ENCODE data around the gene PLA2G4C. TPM values are rescaled to one million over a fixed set of nuclear protein-coding genes. Genes with fewer than 3 reads are reported as not detected.

Gene PLA2G4C
- total and polyA plus RNA-seq, 2 of the 8 experiments (the other 6 are each of a cell fraction or from before 2014, with no cell fraction given) = 14.9 to 20.5 TPM

- no peak overlapping the region for H3K4ac ChIP-seq (replicated peaks; ENCODE audit: insufficient read length, low read depth, low read length)
- no peak overlapping the region for H2BK12ac ChIP-seq (ENCODE audit: low read depth, low read length)
- no peak overlapping the region for H2BK15ac ChIP-seq (ENCODE audit: low read length)
- H3K23ac ChIP-seq (ENCODE audit: insufficient read length) = no peak overlapping the region
- H2BK5ac ChIP-seq (ENCODE audit: low read depth, low read length) = no peak overlapping the region
- DNase-seq (ENCODE audit: low read depth in 1 of 2, low spot score in 2 of 2) (no peak), FAIRE-seq (no peak)
- no peak overlapping the region for H2AK5ac ChIP-seq (ENCODE audit: low read depth, low read length)
- no peaks in the 10 kb centered on the region for H3K27me3 ChIP-seq (replicated peaks in 1 of 4; ENCODE audit: control insufficient read depth in 3 of 4, extremely low read depth in 1 of 4, insufficient read depth in 3 of 4, low read length in 3 of 4)
- H4K8ac ChIP-seq (ENCODE audit: extremely low read depth, insufficient read depth, low read length) = no peak overlapping the region
- no peak overlapping the region; a peak in 1 of 7 replicates for H3K9ac ChIP-seq (replicated peaks in 1 of 4; ENCODE audit: extremely low read depth in 1 of 4, low read depth in 3 of 4, low read length in 3 of 4)
- no peak overlapping the region for H4K91ac ChIP-seq (replicated peaks; ENCODE audit: insufficient read length, low read length)
- no peaks in the 10 kb centered on the region for H4K20me1 ChIP-seq (replicated peaks in 1 of 2; ENCODE audit: control insufficient read depth in 1 of 2, insufficient read depth in 2 of 2, low read length in 2 of 2)
- no peak overlapping the region for H2AFZ ChIP-seq (ENCODE audit: low read length)
- H3K4me1 ChIP-seq (replicated peaks in 1 of 4; ENCODE audit: control insufficient read depth in 3 of 4, insufficient read depth in 4 of 4, low read length in 3 of 4) = no peaks in the 10 kb centered on the region
- no peak overlapping the region for H3K14ac ChIP-seq (ENCODE audit: insufficient read length)
- ChIA-PET CTCF (ENCODE audit: partially characterized antibody) (interaction anchor here (0.8 to 1.7 kb wide), 4 partner anchors 20 to 105 kb away, joined by 3 to 4 read pairs (median 4); no protein-coding TSS in a partner anchor), POLR2A (ENCODE audit: partially characterized antibody) (no interaction called here)
- H3K23me2 ChIP-seq (ENCODE audit: low read depth, low read length) = peaks cover 2% of the 10 kb centered on the region; the same call in 1 of the 2 replicates
- no peak overlapping the region for H3K27ac ChIP-seq (ENCODE audit: low read depth, low read length)
- H3K4me2 ChIP-seq (ENCODE audit: insufficient read depth in 1 of 2, low read depth in 2 of 2, low read length in 2 of 2) = no peak overlapping the region
- no peaks in the 10 kb centered on the region for H3K9me3 ChIP-seq (ENCODE audit: insufficient read depth in 2 of 2, low read depth in 1 of 2, low read length in 1 of 2)
- no peak overlapping the region for H3K18ac ChIP-seq (ENCODE audit: extremely low read depth, low read length)
- 88% methylated on average over 3 of the region's 3 CpGs; no CpG with 5 or more reads in 1 of the 2 experiments for WGBS, 2 experiments (ENCODE audit: extremely low coverage in 1 of 2, insufficient coverage in 1 of 2, insufficient read length in 1 of 2, insufficient replicate concordance in 2 of 2, low coverage in 1 of 2, low lambda C conversion rate in 2 of 2, missing lambda C conversion rate in 1 of 2)
- no peak overlapping the region for H2BK120ac ChIP-seq (replicated peaks; ENCODE audit: low read depth, low read length)
- no peak overlapping the region for H3K4me3 ChIP-seq (ENCODE audit: extremely low read depth in 1 of 4, insufficient read depth in 2 of 4, low read depth in 3 of 4, low read length in 4 of 4)
- no peak overlapping the region for H3K56ac ChIP-seq (replicated peaks; ENCODE audit: insufficient read length, low read depth, low read length)
- no peaks in the 10 kb centered on the region for H3K79me1 ChIP-seq (ENCODE audit: low read depth, low read length)
- no peak overlapping the region for H4K5ac ChIP-seq (ENCODE audit: insufficient read length, low read depth, low read length)
- no peaks in the 10 kb centered on the region for H3K79me2 ChIP-seq (ENCODE audit: control insufficient read depth in 1 of 2, insufficient read depth in 2 of 2, low read length in 2 of 2)
- no peak overlapping the region for H2BK20ac ChIP-seq (ENCODE audit: low read length)
- TF ChIP-seq JUND (IDR thresholded peaks at IDR 0.05; ENCODE audit: low read length) = no peak
- TF ChIP-seq SUZ12 (IDR thresholded peaks at IDR 0.05; ENCODE audit: low read length) = no peak
- TF ChIP-seq YY1 (IDR thresholded peaks at IDR 0.05; ENCODE audit: low read depth, low read length) = no peak
- no peak for TF ChIP-seq TBP (IDR thresholded peaks at IDR 0.05; ENCODE audit: low read depth, low read length)
- TF ChIP-seq EP300 (IDR thresholded peaks at IDR 0.05; ENCODE audit: borderline replicate concordance in 1 of 2, low read depth in 2 of 2, low read length in 2 of 2) = no peak
- no peaks in the 10 kb centered on the region for H3K36me3 ChIP-seq (ENCODE audit: control insufficient read depth in 2 of 4, insufficient read depth in 4 of 4, low read length in 3 of 4)
Observed at GRCh38 chr19:48020686-48021085, 89.9 kb downstream of the PLA2G4C start.
